Fibroblast of the aortic adventitia (primary cell): ENCODE measurements around the gene TFCP2. TPM values are rescaled to one million over a fixed set of nuclear protein-coding genes. Genes with fewer than 3 reads are reported as not detected.

ENCODE experiments used
- DNase-seq: peaks from one replicate; pipeline ENCODE4 v3.0.0-alpha.2; 2010; ENCODE audit warnings: low read depth
- H3K4me3 ChIP-seq: 2 replicates; pipeline ENCODE4 v1.5.1; 2011; ENCODE audit warnings: low read depth, mild to moderate bottlenecking, control low read depth, low read length, moderate library complexity
- CTCF ChIP-seq: IDR thresholded peaks from 2 replicates; pipeline ENCODE4 v1.5.1; 2011; ENCODE audit warnings: mild to moderate bottlenecking, low read length, control low read depth, inconsistent platforms; ENCODE audit not compliant: insufficient read depth
- total RNA-seq: library from RNA; depleted of rRNA; stranded (reverse); fragments of >200 nt; gene quantifications from 2 replicates; pipeline ENCODE4 v1.2.3, GENCODE V29; 2012; ENCODE audit warnings: low replicate concordance

The TFCP2 gene
- total RNA-seq, 1 donor, result 10.8 TPM

DNA sequence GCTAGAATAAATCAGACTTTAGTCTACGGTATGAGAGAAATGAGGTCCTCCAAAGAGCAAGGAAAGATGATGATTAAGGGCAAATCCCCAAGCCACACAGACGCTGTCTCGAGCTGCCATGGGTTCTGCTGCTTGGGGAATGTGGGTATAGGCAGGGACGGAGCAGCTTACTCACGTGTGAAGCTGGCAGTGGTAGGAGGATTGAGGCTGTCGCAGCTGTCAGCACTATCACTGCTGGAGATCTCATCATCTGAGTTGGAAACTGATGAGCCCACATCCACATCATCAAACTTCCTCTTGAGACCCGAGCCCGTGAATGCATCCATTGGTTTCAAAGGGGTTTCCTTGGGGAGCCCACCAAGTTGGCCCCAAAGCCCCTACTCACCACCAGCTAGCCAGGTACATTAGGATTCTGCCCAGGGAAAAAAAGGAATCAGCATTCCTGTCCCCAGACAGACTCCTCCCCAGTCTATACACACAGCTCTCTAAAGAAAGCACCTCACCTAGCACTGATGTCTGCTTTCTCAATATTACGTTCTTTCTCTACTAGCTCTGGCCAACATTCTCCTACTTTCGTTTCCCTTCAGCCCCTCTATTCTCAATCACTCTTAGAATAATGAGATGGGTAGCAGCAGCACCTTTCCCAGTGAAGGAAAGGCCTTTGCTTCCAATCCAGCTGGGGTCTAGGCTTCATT is 96.6 kb downstream of the TFCP2 start:
- DNase-seq, result no peak
- TF ChIP-seq CTCF, result no peak
- H3K4me3 ChIP-seq, result no peak overlapping the region

DNA sequence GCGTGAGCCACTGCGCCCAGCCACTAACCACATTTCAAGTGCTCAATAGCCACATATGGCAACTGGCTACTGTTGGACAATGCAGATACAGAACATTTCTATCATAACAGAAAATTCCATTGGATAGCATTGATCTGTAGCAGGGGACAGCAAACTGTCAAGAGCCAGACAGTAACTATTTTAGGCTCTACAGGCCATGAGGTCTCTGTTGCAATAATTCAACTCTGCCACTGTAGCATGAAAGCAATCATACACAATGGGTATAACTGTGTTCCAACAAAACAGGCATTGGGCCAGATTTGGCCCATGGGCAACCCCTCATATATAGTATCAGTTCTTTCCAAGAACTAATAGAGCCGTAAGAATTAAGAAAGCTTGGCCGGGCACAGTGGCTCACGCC is 97.5 kb downstream of the TFCP2 start:
- TF ChIP-seq CTCF, result no peak
- no peak for DNase-seq
- H3K4me3 ChIP-seq, result no peak overlapping the region

DNA sequence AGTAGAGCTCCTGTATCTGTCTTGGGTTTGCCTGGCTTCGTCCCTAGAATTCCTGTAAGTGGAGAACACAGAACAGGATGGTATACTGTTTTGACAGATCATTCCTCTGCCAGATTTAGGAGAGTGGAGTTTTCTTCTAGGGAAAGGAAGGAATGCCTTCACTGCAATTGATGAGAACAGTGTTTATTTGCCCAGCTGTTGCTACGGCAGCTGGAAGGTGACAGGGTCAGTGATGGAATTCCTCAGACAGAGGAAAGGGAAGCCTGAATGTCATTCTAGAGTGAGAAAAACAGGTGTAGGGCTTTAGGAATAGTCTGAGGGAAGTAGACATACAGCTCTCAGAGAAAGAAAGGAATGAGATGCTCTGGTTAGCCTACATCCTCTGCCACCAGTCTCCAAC is 101.3 kb downstream of the TFCP2 start:
- no peak overlapping the region for H3K4me3 ChIP-seq
- no peak for DNase-seq
- TF ChIP-seq CTCF, result no peak

- peak; percentile 33 for DNase-seq
- TF ChIP-seq CTCF, result no peak
- H3K4me3 ChIP-seq, result no peak overlapping the region
These were observed 102.9 kb downstream of the TFCP2 start for GRCh38 chr12:51070004-51070403.

DNA sequence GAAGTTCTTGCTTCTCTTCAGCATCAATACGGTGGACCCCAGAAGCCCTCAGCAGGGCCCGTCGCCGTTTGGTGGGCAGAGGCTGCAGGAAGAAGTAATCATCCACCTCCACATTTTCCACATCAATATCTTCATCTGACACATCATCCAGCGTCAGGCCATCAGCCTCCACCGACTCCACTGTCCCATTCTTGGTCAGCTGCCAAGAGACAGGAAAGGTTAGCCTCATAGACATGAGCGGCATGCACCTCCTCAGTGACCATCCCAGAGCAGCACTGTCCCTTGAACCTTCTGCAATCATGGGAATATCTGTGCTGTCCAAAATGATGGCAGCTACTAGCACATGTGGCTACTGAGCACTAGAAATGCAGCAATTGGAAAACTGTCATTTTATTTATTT is 105.2 kb downstream of the TFCP2 start:
- no peak for TF ChIP-seq CTCF
- no peak for DNase-seq

DNA sequence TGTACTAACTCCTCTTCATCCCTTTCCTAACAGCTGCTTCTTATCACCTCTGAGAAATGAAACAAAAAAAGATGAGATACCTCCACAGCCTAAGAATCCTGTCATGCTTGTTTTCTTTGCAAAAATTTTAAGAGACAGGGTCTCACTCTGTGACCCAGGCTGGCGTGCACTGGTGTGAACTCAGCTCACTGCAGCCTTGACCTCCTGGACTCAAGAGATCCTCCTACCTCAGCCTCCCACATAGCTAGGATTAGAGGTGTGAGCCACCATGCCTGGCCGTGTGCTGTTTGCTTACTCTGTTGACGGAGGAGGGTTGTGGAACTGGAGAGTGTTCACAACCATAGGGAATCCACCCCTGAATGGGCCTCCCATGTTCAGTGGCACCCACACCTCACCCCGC is 105.7 kb downstream of the TFCP2 start:
- no peak overlapping the region for H3K4me3 ChIP-seq
- DNase-seq, result no peak
- no peak for TF ChIP-seq CTCF

More for the DNA sequence above, 105.2 kb downstream of the TFCP2 start:
- no peak overlapping the region for H3K4me3 ChIP-seq

DNA sequence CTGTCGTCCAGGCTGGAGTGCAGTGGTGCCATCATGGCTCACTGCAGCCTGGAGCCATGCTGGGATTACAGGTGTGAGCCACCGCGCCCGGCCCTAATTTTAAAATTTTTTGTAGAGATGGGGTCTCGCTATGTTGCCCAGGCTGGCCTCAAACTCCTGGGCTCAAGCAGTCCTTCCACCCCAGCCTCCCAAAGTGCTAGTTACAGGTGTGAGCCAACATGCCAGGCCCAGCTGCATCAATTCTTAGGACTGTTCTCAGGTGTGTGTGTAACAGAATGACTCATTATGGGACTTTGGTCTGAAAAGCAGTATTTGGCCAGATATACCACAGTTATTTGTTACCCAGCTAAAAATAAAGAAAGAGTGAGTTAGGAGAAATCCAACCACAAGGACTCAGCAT is 107.4 kb downstream of the TFCP2 start:
- H3K4me3 ChIP-seq, result no peak overlapping the region
- no peak for TF ChIP-seq CTCF

More for the DNA sequence above, 107.4 kb downstream of the TFCP2 start:
- no peak for DNase-seq
